A673 (cell line): ENCODE results near the gene GRN. TPM values are rescaled to one million over a fixed set of nuclear protein-coding genes. Genes with fewer than 3 reads are reported as not detected.

Source experiments
- BruUV-seq: library from RNA; stranded (reverse); fragments of 400-500 nt; replicated peaks from 2 replicates; lab custom pipeline; 2021; lab: Mats Ljungman, UMichigan
- CTCF ChIA-PET: fragments of 300-600 bp; sonication (Branson Sonifier 250); formaldehyde crosslinking; loops from one replicate; lab custom pipeline; 2022; ENCODE audit warnings: antibody characterized with exemption; lab: Charles Lee
- POLR2A ChIA-PET: fragments of 300-600 bp; sonication (Branson Sonifier 250); formaldehyde crosslinking; loops from one replicate; lab custom pipeline; 2022; ENCODE audit warnings: antibody characterized with exemption; ENCODE audit not compliant: low non-redundant PET; lab: Charles Lee
- DNase-seq: peaks from one replicate; pipeline ENCODE4 v3.0.0-alpha.2; 2015; ENCODE audit warnings: low spot score
- H3K27ac ChIP-seq: fragments of 200-600 bp; sonication (generic); 2 replicates; pipeline ENCODE4 v1.5.1; 2016; ENCODE audit warnings: mixed run types, low read depth, mild to moderate bottlenecking, mixed read lengths, antibody characterized with exemption, low read length; ENCODE audit not compliant: poor library complexity, severe bottlenecking
- H3K27me3 ChIP-seq: fragments of 200-600 bp; sonication (generic); replicated peaks from 2 replicates; pipeline ENCODE4 v1.6.1; 2017; ENCODE audit warnings: mixed run types, low read depth, mild to moderate bottlenecking, mixed read lengths, antibody characterized with exemption, low read length; ENCODE audit not compliant: insufficient read depth, poor library complexity
- H3K36me3 ChIP-seq: fragments of 200-600 bp; sonication (generic); 2 replicates; pipeline ENCODE4 v1.6.1; 2016; ENCODE audit warnings: mixed run types, mild to moderate bottlenecking, mixed read lengths, antibody characterized with exemption, low read length; ENCODE audit not compliant: insufficient read depth, poor library complexity, severe bottlenecking
- H3K4me1 ChIP-seq: fragments of 200-600 bp; sonication (generic); 2 replicates; pipeline ENCODE4 v1.6.1; 2017; ENCODE audit warnings: mixed run types, mild to moderate bottlenecking, mixed read lengths, antibody characterized with exemption, low read length; ENCODE audit not compliant: insufficient read depth, poor library complexity, severe bottlenecking
- H3K4me3 ChIP-seq: fragments of 200-600 bp; sonication (generic); 2 replicates; pipeline ENCODE4 v1.5.1; 2016; ENCODE audit warnings: low read depth, mixed run types, mild to moderate bottlenecking, mixed read lengths, low read length; ENCODE audit not compliant: poor library complexity, severe bottlenecking
- H3K9me3 ChIP-seq: fragments of 200-600 bp; sonication (generic); 2 replicates; pipeline ENCODE4 v1.6.1; 2016; ENCODE audit warnings: mixed run types, low read depth, mild to moderate bottlenecking, mixed read lengths, antibody characterized with exemption, low read length; ENCODE audit not compliant: poor library complexity, severe bottlenecking
- EZH2 ChIP-seq: fragments of 200-600 bp; sonication (generic); IDR thresholded peaks from 2 replicates; pipeline ENCODE4 v1.6.1; 2017; ENCODE audit warnings: borderline replicate concordance, low read depth, mild to moderate bottlenecking, mixed read lengths, antibody characterized with exemption, low read length; ENCODE audit not compliant: poor library complexity, severe bottlenecking
- intact Hi-C: fragments of 100-400 bp; cut with micrococcal nuclease; formaldehyde crosslinking; loops from one replicate; pipeline ENCODE4 v1.10.0; 2022; ENCODE audit not compliant: unreplicated experiment
- total RNA-seq: library from RNA; stranded (reverse); gene quantifications from 2 replicates; pipeline ENCODE4 v1.2.3, GENCODE V29; 2021
- TF ChIP-seq, protein P1 (sequence below): fragments of 300-800, 200-600 bp; sonication (generic); conservative IDR thresholded peaks from 2 replicates; pipeline ENCODE4 v1.5.1; 2017; ENCODE audit warnings: low read depth, mild to moderate bottlenecking, antibody characterized with exemption, low read length, moderate library complexity, mixed read lengths

GRN gene
- total RNA-seq, 1 experiment from 2014 or later: 50.4 TPM

DNA sequence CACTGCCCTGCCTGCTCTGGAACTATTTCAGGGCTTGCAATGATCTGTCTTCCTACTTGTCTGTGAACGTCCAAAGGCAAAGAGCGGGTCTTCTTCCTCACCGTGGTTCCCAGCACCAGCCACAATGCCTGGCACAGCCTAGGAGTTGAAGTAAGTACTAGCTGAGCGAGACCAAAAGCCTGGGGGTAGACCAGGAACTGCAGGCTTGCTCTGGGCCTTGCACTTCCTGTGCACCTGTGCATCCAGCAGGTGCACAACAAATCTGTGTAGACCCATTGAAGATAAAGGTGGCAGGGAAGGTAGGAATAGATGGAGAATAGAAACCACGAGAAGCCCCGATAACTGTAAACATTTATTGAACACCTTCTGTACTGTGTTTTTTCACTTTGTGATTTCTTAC, 13.9 kb downstream of the GRN start:
- no TSS peak for BruUV-seq
- no peaks in the 10 kb centered on the region for H3K9me3 ChIP-seq
- no peak for TF ChIP-seq EZH2
- TF ChIP-seq, protein P1, sequence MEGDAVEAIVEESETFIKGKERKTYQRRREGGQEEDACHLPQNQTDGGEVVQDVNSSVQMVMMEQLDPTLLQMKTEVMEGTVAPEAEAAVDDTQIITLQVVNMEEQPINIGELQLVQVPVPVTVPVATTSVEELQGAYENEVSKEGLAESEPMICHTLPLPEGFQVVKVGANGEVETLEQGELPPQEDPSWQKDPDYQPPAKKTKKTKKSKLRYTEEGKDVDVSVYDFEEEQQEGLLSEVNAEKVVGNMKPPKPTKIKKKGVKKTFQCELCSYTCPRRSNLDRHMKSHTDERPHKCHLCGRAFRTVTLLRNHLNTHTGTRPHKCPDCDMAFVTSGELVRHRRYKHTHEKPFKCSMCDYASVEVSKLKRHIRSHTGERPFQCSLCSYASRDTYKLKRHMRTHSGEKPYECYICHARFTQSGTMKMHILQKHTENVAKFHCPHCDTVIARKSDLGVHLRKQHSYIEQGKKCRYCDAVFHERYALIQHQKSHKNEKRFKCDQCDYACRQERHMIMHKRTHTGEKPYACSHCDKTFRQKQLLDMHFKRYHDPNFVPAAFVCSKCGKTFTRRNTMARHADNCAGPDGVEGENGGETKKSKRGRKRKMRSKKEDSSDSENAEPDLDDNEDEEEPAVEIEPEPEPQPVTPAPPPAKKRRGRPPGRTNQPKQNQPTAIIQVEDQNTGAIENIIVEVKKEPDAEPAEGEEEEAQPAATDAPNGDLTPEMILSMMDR: no peak
- H3K36me3 ChIP-seq: no peaks in the 10 kb centered on the region
- H3K27ac ChIP-seq: no peak overlapping the region
- ChIA-PET POLR2A (no interaction called here), CTCF (no interaction called here)
- no peaks in the 10 kb centered on the region for H3K27me3 ChIP-seq
- peaks cover 21% of the 10 kb centered on the region for H3K4me1 ChIP-seq
- H3K4me3 ChIP-seq: no peak overlapping the region
- no peak for DNase-seq
- intact Hi-C loops: no loop called here

DNA sequence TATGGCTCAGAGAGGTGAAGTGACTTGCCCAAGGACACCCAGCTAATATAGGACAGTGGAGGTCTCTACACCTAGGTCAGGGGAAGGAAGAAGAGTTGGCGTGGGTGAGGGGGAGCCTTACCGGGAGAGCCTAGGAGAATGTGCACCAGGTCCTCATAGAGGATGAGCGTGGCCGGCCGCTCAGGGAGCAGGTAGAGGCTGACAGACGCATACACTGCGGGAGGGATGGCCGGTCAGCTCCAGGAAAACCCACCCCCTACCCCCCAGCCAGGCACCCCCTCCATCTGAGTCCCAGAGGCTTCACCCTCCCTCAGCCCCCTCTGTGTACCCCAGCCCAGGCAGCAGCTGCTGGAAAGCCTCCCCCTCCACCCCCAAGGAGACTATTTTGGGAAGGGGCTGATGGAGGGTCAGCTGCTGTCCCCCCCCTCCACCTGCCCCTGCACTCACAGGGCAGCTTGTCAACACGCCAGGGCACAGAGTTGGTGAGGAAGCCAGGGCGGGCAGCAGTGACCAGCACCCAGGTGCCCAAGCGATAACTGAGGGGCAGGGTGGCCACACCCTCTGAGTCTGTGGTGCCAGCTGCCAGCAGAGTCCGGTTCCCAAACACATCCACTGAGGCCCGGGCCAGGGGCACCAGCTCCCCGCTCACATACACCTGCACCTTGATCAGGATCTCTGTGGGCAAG, 14.5 kb downstream of the GRN start:
- no peak overlapping the region for H3K27ac ChIP-seq
- no peak overlapping the region for H3K4me3 ChIP-seq
- POLR2A ChIA-PET: no interaction called here
- H3K27me3 ChIP-seq: no peaks in the 10 kb centered on the region
- no peak for DNase-seq
- H3K4me1 ChIP-seq: peaks cover 21% of the 10 kb centered on the region
- CTCF ChIA-PET: no interaction called here
- no TSS peak for BruUV-seq
- H3K9me3 ChIP-seq: no peaks in the 10 kb centered on the region
- intact Hi-C loops: no loop called here
- TF ChIP-seq EZH2: no peak
- TF ChIP-seq, protein P1: no peak
- H3K36me3 ChIP-seq: no peaks in the 10 kb centered on the region

DNA sequence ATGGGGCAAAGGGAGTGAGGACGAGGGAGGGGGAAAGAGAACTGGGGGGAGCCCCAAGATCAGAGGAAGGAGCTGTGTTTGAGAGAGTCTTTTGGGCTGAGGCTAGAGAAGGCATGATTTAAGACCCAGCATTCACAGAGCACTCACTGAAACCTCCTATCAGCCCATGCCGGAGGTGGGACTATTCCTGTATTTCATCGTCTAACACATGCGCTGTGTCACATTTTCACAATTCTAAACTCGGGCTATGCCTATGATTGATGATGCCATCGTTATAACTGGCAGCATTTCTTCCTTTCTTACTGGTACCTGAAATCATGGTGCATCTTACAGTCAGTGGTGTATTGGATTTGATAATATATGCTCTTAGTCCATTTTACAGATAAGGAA, 15.0 kb downstream of the GRN start:
- POLR2A ChIA-PET: no interaction called here
- intact Hi-C loops: no loop called here
- Histone ChIP-seq H3K9me3 (no peaks in the 10 kb centered on the region), H3K4me3 (no peak overlapping the region), H3K27me3 (no peaks in the 10 kb centered on the region), H3K4me1 (peaks cover 21% of the 10 kb centered on the region), H3K27ac (no peak overlapping the region), H3K36me3 (no peaks in the 10 kb centered on the region)
- TF ChIP-seq, protein P1: no peak
- TF ChIP-seq EZH2: no peak
- BruUV-seq: no TSS peak
- CTCF ChIA-PET: no interaction called here
- DNase-seq: no peak
